Mesothelial cell of epicardium (in vitro differentiated cells): ENCODE results near the gene OOSP3. TPM values are rescaled to one million over a fixed set of nuclear protein-coding genes. Genes with fewer than 3 reads are reported as not detected.

Experiments used
- DNase-seq, 2 experiments: peaks; one replicate each; pipeline ENCODE4 v3.0.0; 2021; ENCODE audit warnings: low spot score in 2 of 2; ENCODE audit not compliant: unreplicated experiment in 2 of 2
- H3K27ac Mint-ChIP-seq: 2 replicates; pipeline ENCODE4 v1.8.0; 2021; ENCODE audit warnings: mixed read lengths
- H3K27me3 Mint-ChIP-seq: 2 replicates; pipeline ENCODE4 v1.8.0; 2021; ENCODE audit warnings: low read depth, mixed read lengths
- H3K36me3 Mint-ChIP-seq: 2 replicates; pipeline ENCODE4 v1.8.0; 2021; ENCODE audit warnings: mixed read lengths
- H3K4me1 Mint-ChIP-seq: 2 replicates; pipeline ENCODE4 v1.8.0; 2021; ENCODE audit warnings: mixed read lengths
- H3K4me3 Mint-ChIP-seq: 2 replicates; pipeline ENCODE4 v1.8.0; 2021; ENCODE audit warnings: mild to moderate bottlenecking, moderate library complexity, mixed read lengths
- H3K9me3 Mint-ChIP-seq: 2 replicates; pipeline ENCODE4 v1.8.0; 2021; ENCODE audit warnings: mixed read lengths
- CTCF ChIP-seq: fragments of 200-600 bp; sonication (generic); IDR thresholded peaks from one replicate; pipeline ENCODE4 v1.5.0; 2021; ENCODE audit warnings: antibody characterized with exemption; ENCODE audit not compliant: unreplicated experiment
- total RNA-seq: library from RNA; stranded (reverse); gene quantifications from 3 replicates; pipeline ENCODE4 v1.2.1, GENCODE V29; 2021

Gene OOSP3
- total RNA-seq, 1 donor from 2014 or later = not detected

- H3K9me3 Mint-ChIP-seq = no peaks in the 10 kb centered on the region
- H3K27me3 Mint-ChIP-seq = no peaks in the 10 kb centered on the region
- H3K4me1 Mint-ChIP-seq = no peaks in the 10 kb centered on the region
- no peak within 1 kb of the TSS for H3K4me3 Mint-ChIP-seq
- no peak within 1 kb of the TSS for H3K27ac Mint-ChIP-seq
- no peak for TF ChIP-seq CTCF
- DNase-seq = no peak
- H3K36me3 Mint-ChIP-seq = no peaks in the 10 kb centered on the region
Observed at GRCh38 chr11:59938132-59938531, 59.5 kb downstream of the OOSP3 start, which contains the start of gene OOSP1. OOSP1 (plus strand) TSS chr11:59938432; CDS start chr11:59938455, 23 bp downstream.

- H3K4me3 Mint-ChIP-seq = no peak overlapping the region
- H3K27ac Mint-ChIP-seq = no peak overlapping the region
- H3K4me1 Mint-ChIP-seq = no peaks in the 10 kb centered on the region
- TF ChIP-seq CTCF = no peak
- H3K36me3 Mint-ChIP-seq = no peaks in the 10 kb centered on the region
- DNase-seq = no peak
- H3K27me3 Mint-ChIP-seq = no peaks in the 10 kb centered on the region
- no peaks in the 10 kb centered on the region for H3K9me3 Mint-ChIP-seq
Observed at GRCh38 chr11:59938718-59939117, 60.1 kb downstream of the OOSP3 start.

- Mint-ChIP-seq H3K4me1 (no peaks in the 10 kb centered on the region), H3K36me3 (no peaks in the 10 kb centered on the region), H3K4me3 (no peak overlapping the region), H3K27me3 (no peaks in the 10 kb centered on the region), H3K27ac (no peak overlapping the region), H3K9me3 (no peaks in the 10 kb centered on the region)
- no peak for TF ChIP-seq CTCF
- no peak for DNase-seq
Observed at GRCh38 chr11:59939482-59939881, 60.9 kb downstream of the OOSP3 start.

- H3K4me1 Mint-ChIP-seq = no peaks in the 10 kb centered on the region
- H3K9me3 Mint-ChIP-seq = no peaks in the 10 kb centered on the region
- H3K4me3 Mint-ChIP-seq = no peak overlapping the region
- H3K27ac Mint-ChIP-seq = no peak overlapping the region
- DNase-seq = no peak
- no peaks in the 10 kb centered on the region for H3K36me3 Mint-ChIP-seq
- TF ChIP-seq CTCF = no peak
- H3K27me3 Mint-ChIP-seq = no peaks in the 10 kb centered on the region
Observed at GRCh38 chr11:59941091-59941490, 62.5 kb downstream of the OOSP3 start.

GRCh38 chr11:59943997-59944714 lies 65.6 kb downstream of the OOSP3 start:
- DNase-seq = no peak
- H3K9me3 Mint-ChIP-seq = no peaks in the 10 kb centered on the region
- no peak overlapping the region for H3K27ac Mint-ChIP-seq
- peaks cover 2% of the 10 kb centered on the region for H3K27me3 Mint-ChIP-seq
- no peak overlapping the region for H3K4me3 Mint-ChIP-seq
- no peaks in the 10 kb centered on the region for H3K36me3 Mint-ChIP-seq
- H3K4me1 Mint-ChIP-seq = no peaks in the 10 kb centered on the region
- TF ChIP-seq CTCF = no peak
